Panc1 (cell line): ENCODE results near the gene FAM117A. TPM values are rescaled to one million over a fixed set of nuclear protein-coding genes. Genes with fewer than 3 reads are reported as not detected.

Experiments
- ATAC-seq: fragments of 200-7000 bp; cut with Tn5 transposase; 2 replicates; pipeline ENCODE4 v1.9.1; 2020; ENCODE audit warnings: mild to moderate bottlenecking, moderate library complexity
- BruUV-seq: library from RNA; stranded (reverse); fragments of 400-500 nt; replicated peaks from 2 replicates; lab custom pipeline; 2021; lab: Mats Ljungman, UMichigan
- CTCF ChIA-PET: fragments of 300-600 bp; sonication (Branson Sonifier 250); formaldehyde crosslinking; loops from one replicate; lab custom pipeline; 2022; ENCODE audit warnings: antibody characterized with exemption; lab: Charles Lee
- POLR2A ChIA-PET: fragments of 300-600 bp; sonication (Branson Sonifier 250); formaldehyde crosslinking; loops from one replicate; lab custom pipeline; 2022; ENCODE audit warnings: antibody characterized with exemption; lab: Charles Lee
- DNase-seq: peaks from one replicate; pipeline ENCODE4 v3.0.0-alpha.2; 2010; ENCODE audit warnings: low read depth, low spot score
- H3K27ac ChIP-seq: 2 replicates; pipeline ENCODE4 v1.5.1; 2011; ENCODE audit warnings: mild to moderate bottlenecking, low read length, inconsistent platforms
- H3K27me3 ChIP-seq: fragments of 200-500 bp; sonication (Bioruptor generic); 2 replicates; pipeline ENCODE4 v1.6.0; 2014; ENCODE audit warnings: low read length, inconsistent platforms; ENCODE audit not compliant: control insufficient read depth, insufficient read depth
- H3K36me3 ChIP-seq: fragments of 200-500 bp; sonication (Bioruptor generic); 2 replicates; pipeline ENCODE4 v1.5.1; 2014; ENCODE audit warnings: inconsistent platforms, mild to moderate bottlenecking, low read length, moderate library complexity; ENCODE audit not compliant: control insufficient read depth, insufficient read depth
- H3K4me1 ChIP-seq: 2 replicates; pipeline ENCODE4 v1.5.1; 2011; ENCODE audit warnings: inconsistent platforms, mild to moderate bottlenecking, low read length, moderate library complexity; ENCODE audit not compliant: control insufficient read depth, insufficient read depth
- H3K4me3 ChIP-seq, 2 experiments: 2 replicates each; pipeline ENCODE4 v1.5.1; 2011 to 2012; ENCODE audit warnings: low read depth in 2 of 2, low read length in 2 of 2, mild to moderate bottlenecking in 2 of 2, inconsistent platforms in 1 of 2, moderate library complexity in 1 of 2
- H3K9me3 ChIP-seq: fragments of 200-500 bp; sonication (Bioruptor generic); 2 replicates; pipeline ENCODE4 v1.5.1; 2014; ENCODE audit warnings: low read depth, mild to moderate bottlenecking, inconsistent platforms, low read length, moderate library complexity; ENCODE audit not compliant: control insufficient read depth, insufficient read depth
- CTCF ChIP-seq: fragments of 450-650 bp; IDR thresholded peaks from 2 replicates; pipeline ENCODE4 v1.5.1; 2017; ENCODE audit warnings: mild to moderate bottlenecking
- POLR2AphosphoS5 ChIP-seq: IDR thresholded peaks from 2 replicates; pipeline ENCODE4 v1.6.1; 2012; ENCODE audit warnings: mild to moderate bottlenecking, low read depth, low read length, moderate library complexity
- REST ChIP-seq, 2 experiments: IDR thresholded peaks; 2 replicates each; pipeline ENCODE4 v1.6.1; 2011 to 2012; ENCODE audit warnings: low read depth in 2 of 2, control low read depth in 1 of 2, low read length in 1 of 2, mild to moderate bottlenecking in 1 of 2, moderate library complexity in 1 of 2; ENCODE audit not compliant: insufficient read depth in 1 of 2
- SIN3A ChIP-seq: IDR thresholded peaks from 2 replicates; pipeline ENCODE4 v1.6.1; 2012; ENCODE audit warnings: low read depth, mild to moderate bottlenecking, low read length, moderate library complexity, borderline replicate concordance; ENCODE audit not compliant: insufficient read depth
- TCF7L2 ChIP-seq: IDR thresholded peaks from 2 replicates; pipeline ENCODE4 v1.6.1; 2011; ENCODE audit warnings: mild to moderate bottlenecking, low read depth, low read length, inconsistent platforms
- in situ Hi-C: cut with HindIII; loops from 2 replicates; pipeline ENCODE4 v1.10.0; 2016; ENCODE audit warnings: low sequenced_read_pairs, low pct_unique_long_range_greater_than_20kb
- intact Hi-C: fragments of 100-400 bp; cut with micrococcal nuclease; formaldehyde crosslinking; loops from one replicate; pipeline ENCODE4 v1.10.0; 2022; ENCODE audit not compliant: unreplicated experiment
- total RNA-seq: library from RNA; stranded (reverse); gene quantifications from one replicate; pipeline ENCODE4 v1.2.1, GENCODE V29; 2021; ENCODE audit not compliant: unreplicated experiment

Gene FAM117A
- total RNA-seq, 1 experiment from 2014 or later: 8.0 TPM

- CTCF ChIA-PET: no interaction called here
- H3K36me3 ChIP-seq: peaks cover 7% of the 10 kb centered on the region; the same call in 1 of the 2 replicates
- H3K4me1 ChIP-seq: peaks cover 9% of the 10 kb centered on the region
- no peak overlapping the region for H3K27ac ChIP-seq
- no peaks in the 10 kb centered on the region for H3K27me3 ChIP-seq
- no peak for DNase-seq
- TF ChIP-seq TCF7L2 (no peak), POLR2AphosphoS5 (no peak), SIN3A (no peak), CTCF (no peak), REST (IDR thresholded peaks at IDR 0.05; ENCODE audit: insufficient read depth in 1 of 2, low read depth in 2 of 2, low read length in 1 of 2) (no peak)
- no peak overlapping the region for H3K4me3 ChIP-seq
- in situ Hi-C loops (no loop called here), intact Hi-C loops (no loop called here)
- POLR2A ChIA-PET: no interaction called here
- no peaks in the 10 kb centered on the region for H3K9me3 ChIP-seq
- no TSS peak for BruUV-seq
- ATAC-seq: no peak
Observed at GRCh38 chr17:49680314-49680713, 83.6 kb downstream of the FAM117A start.

- H3K27me3 ChIP-seq: no peaks in the 10 kb centered on the region
- H3K9me3 ChIP-seq: no peaks in the 10 kb centered on the region
- TF ChIP-seq CTCF (no peak), TCF7L2 (no peak), POLR2AphosphoS5 (peak; percentile 22), SIN3A (peak; percentile 56; the same call in 1 of the 2 replicates), REST (IDR thresholded peaks at IDR 0.05; ENCODE audit: insufficient read depth in 1 of 2, low read depth in 2 of 2, low read length in 1 of 2) (no peak)
- no TSS peak for BruUV-seq
- in situ Hi-C loops (no loop called here), intact Hi-C loops (no loop called here)
- H3K4me3 ChIP-seq: peak within 1 kb of the TSS; percentile 68 to 73
- peak; percentile 92 for DNase-seq
- POLR2A ChIA-PET: interaction anchor here (0.7 kb wide), 2 partner anchors 140 to 322 kb away, joined by 3 to 5 read pairs; no protein-coding TSS in a partner anchor
- H3K4me1 ChIP-seq: peaks cover 9% of the 10 kb centered on the region
- CTCF ChIA-PET: no interaction called here
- peak; percentile 97 for ATAC-seq
- H3K36me3 ChIP-seq: peaks cover 7% of the 10 kb centered on the region; the same call in 1 of the 2 replicates
- H3K27ac ChIP-seq: peak within 1 kb of the TSS; percentile 99
Observed at GRCh38 chr17:49677933-49678847, 85.7 kb downstream of the FAM117A start, which contains the start of gene SPOP. Gene SPOP (minus strand): TSS chr17:49678097. CDS start chr17:49622810, 55,287 bp downstream.
